ENCODE results near the gene NMT2.

Gene NMT2

DNA sequence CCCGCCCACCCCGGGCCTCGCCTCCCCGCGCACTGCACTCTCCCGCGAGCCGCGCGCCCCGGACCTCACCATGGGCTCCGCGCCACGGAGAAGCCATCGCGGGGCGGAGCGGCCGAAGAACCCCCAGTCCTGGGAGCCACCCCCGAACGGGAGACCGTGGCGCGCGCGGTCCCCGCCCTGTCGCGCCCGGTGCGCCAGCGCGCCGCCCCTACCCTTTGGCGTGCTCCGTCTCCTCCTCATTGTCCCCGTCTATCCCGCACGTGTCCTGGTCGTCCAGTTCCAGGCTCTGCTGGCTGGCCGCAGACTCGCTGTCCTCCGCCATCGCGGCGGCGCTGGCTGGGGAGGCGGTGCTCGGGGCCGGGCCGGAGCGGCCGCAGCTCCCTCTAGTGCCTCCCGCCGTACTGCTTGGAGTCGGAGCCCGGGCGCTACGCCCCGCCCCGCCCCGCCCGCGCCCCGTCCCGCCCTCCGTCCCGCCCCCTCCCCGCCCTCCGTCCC lies at the start of gene NMT2:
Gene NMT2 (minus strand): TSS at position 403 of the 495 bp plus-strand sequence. CDS start 81 bp downstream, at position 322.
- H3K27ac Mint-ChIP-seq: peak within 1 kb of the TSS; percentile 95
- no peak for TF ChIP-seq CTCF (IDR thresholded peaks at IDR 0.05)
- no peak for DNase-seq
- no peaks in the 10 kb centered on the region for H3K9me3 Mint-ChIP-seq
- H3K27me3 Mint-ChIP-seq (ENCODE audit: low read depth, poor library complexity): peaks cover 7% of the 10 kb centered on the region
- H3K4me1 Mint-ChIP-seq: peaks cover 44% of the 10 kb centered on the region
- H3K4me3 Mint-ChIP-seq: peak within 1 kb of the TSS; percentile 92
- H3K36me3 Mint-ChIP-seq (ENCODE audit: low read depth): peaks cover 11% of the 10 kb centered on the region

- Mint-ChIP-seq H3K4me1 (no peaks in the 10 kb centered on the region), H3K27ac (no peak overlapping the region), H3K27me3 (ENCODE audit: low read depth, poor library complexity) (peaks cover 4% of the 10 kb centered on the region), H3K36me3 (ENCODE audit: low read depth) (peaks cover 82% of the 10 kb centered on the region), H3K4me3 (no peak overlapping the region), H3K9me3 (no peaks in the 10 kb centered on the region)
- TF ChIP-seq CTCF (IDR thresholded peaks at IDR 0.05): no peak
- no peak for DNase-seq
Measured at GRCh38 chr10:15216700-15217099, 48.2 kb upstream of the NMT2 start.

DNA sequence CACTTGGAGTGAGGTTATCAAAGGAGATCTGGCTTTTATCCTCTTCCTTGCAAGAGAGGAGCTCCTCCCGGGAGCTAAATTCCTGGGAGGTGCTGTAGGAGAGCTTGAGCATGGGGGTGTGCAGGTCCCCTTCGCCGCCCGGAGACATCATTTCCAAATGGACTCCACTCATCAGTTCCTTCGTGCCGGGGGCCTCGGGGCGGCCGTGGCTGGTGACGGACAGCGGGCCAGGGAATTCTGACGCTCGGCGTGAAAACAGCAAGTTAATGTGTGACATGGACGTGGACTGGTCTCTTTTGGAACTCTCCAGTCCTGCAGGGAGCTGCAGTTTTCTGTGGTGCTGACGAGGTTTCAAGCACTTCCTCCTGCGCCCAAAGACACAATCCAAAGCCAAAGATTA lies 45.7 kb upstream of the NMT2 start:
- Mint-ChIP-seq H3K27ac (no peak overlapping the region), H3K4me3 (no peak overlapping the region), H3K9me3 (no peaks in the 10 kb centered on the region), H3K27me3 (ENCODE audit: low read depth, poor library complexity) (peaks cover 4% of the 10 kb centered on the region), H3K4me1 (peaks cover 9% of the 10 kb centered on the region), H3K36me3 (ENCODE audit: low read depth) (peaks cover 74% of the 10 kb centered on the region)
- no peak for DNase-seq
- no peak for TF ChIP-seq CTCF (IDR thresholded peaks at IDR 0.05)

DNA sequence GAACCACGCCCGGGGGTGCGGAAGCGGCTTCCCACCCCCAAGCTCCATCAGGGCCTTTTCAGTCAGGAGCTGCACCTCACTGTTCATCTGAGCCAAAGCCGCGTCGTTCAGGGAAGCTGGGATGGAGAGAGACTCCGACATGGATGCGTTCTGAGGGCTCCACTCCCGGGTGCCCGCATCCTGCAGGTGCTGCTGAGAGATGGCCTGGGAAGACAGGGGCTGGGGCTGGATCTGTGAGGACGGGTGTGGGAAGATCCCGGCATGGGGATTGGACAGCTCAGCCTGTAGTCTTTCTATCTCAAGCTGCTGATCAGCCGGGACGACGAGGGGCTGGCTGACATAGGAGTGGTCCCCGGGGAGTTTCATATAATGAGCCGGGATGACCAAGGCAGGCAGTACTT lies 45.0 kb upstream of the NMT2 start:
- no peak overlapping the region for H3K4me3 Mint-ChIP-seq
- no peak for DNase-seq
- peaks cover 69% of the 10 kb centered on the region for H3K36me3 Mint-ChIP-seq (ENCODE audit: low read depth)
- no peaks in the 10 kb centered on the region for H3K9me3 Mint-ChIP-seq
- H3K27ac Mint-ChIP-seq: peak overlapping the region; percentile 9
- peaks cover 4% of the 10 kb centered on the region for H3K27me3 Mint-ChIP-seq (ENCODE audit: low read depth, poor library complexity)
- TF ChIP-seq CTCF (IDR thresholded peaks at IDR 0.05): no peak
- peaks cover 9% of the 10 kb centered on the region for H3K4me1 Mint-ChIP-seq

DNA sequence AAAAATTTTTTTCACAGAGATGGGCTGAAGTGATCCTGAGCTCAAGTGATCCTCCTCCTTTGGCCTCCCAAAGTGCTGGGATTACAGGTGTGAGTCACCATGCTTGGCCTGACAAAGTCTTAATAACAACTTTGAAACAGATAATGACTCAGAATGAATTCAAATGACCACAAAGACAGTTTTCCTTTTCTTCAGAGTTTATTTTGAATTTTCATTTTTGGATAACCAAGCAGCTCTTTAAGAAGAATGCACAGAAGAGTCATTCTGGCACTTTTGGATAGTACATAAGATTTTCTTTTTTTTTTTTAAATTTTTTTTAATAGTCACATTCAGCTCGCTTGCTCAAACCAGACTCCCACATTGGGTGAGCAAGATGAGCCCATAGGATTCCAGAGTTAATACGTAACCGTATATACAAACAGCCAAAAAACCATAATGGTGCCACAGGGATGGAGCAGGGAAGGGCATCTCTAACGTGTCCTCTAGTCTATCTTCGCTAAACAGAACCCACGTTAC lies 43.0 kb upstream of the NMT2 start:
- Mint-ChIP-seq H3K27me3 (ENCODE audit: low read depth, poor library complexity) (peaks cover 4% of the 10 kb centered on the region), H3K4me1 (peaks cover 11% of the 10 kb centered on the region), H3K9me3 (no peaks in the 10 kb centered on the region), H3K27ac (peak overlapping the region; percentile 17), H3K4me3 (no peak overlapping the region), H3K36me3 (ENCODE audit: low read depth) (peaks cover 57% of the 10 kb centered on the region)
- no peak for TF ChIP-seq CTCF (IDR thresholded peaks at IDR 0.05)
- no peak for DNase-seq

DNA sequence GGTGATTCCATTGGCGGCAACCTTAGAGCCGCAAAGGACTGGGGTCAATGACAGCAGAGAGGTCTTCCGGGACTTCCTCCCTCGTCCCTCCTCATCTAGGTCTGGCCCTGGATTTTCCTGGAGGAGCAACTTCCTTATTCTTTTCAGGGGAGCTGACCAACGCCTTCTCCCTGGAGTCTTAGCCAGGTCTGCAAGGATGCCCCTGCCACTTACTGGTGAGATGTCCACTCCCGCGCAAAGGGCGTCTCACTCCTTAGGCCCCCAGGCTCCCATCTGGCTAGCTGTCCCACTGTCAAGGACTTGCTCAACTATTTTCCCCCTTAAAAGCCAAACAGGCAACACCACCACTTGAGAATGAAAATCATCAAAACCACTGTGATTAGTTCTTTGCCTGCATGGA lies 42.0 kb upstream of the NMT2 start:
- Mint-ChIP-seq H3K4me1 (peaks cover 13% of the 10 kb centered on the region), H3K36me3 (ENCODE audit: low read depth) (peaks cover 59% of the 10 kb centered on the region), H3K27ac (no peak overlapping the region), H3K4me3 (no peak overlapping the region), H3K27me3 (ENCODE audit: low read depth, poor library complexity) (peaks cover 4% of the 10 kb centered on the region), H3K9me3 (no peaks in the 10 kb centered on the region)
- no peak for TF ChIP-seq CTCF (IDR thresholded peaks at IDR 0.05)
- DNase-seq: no peak
